Lung (tissue), 12 donors: Measurements from ENCODE around the gene KNCN. TPM values are rescaled to one million over a fixed set of nuclear protein-coding genes. Genes with fewer than 3 reads are reported as not detected.

Experiments used
- ATAC-seq: fragments of 200-7000 bp; cut with Tn5 transposase; one replicate; pipeline ENCODE4 v1.9.1; 2020; ENCODE audit warnings: moderate number of reproducible peaks; ENCODE audit not compliant: insufficient read depth, low FRiP score
- DNase-seq, 3 donors: peaks; one replicate each; pipeline ENCODE4 v3.0.0-alpha.2; 2013 to 2017
- H3K27ac ChIP-seq, 2 donors: one replicate each; pipeline ENCODE4 v1.5.1; 2013; ENCODE audit warnings: mild to moderate bottlenecking in 2 of 2, moderate library complexity in 2 of 2, control low read depth in 1 of 2, inconsistent platforms in 1 of 2, low read depth in 1 of 2, low read length in 1 of 2
- H3K27me3 ChIP-seq, 3 donors: one replicate each; pipeline ENCODE4 v1.5.1; 2013; ENCODE audit warnings: low read length in 2 of 3; ENCODE audit not compliant: control insufficient read depth in 3 of 3, insufficient read depth in 3 of 3
- H3K36me3 ChIP-seq, 4 donors: one replicate each; pipeline ENCODE4 v1.5.1; 2013; ENCODE audit warnings: low read length in 4 of 4, mild to moderate bottlenecking in 1 of 4, moderate library complexity in 1 of 4; ENCODE audit not compliant: control insufficient read depth in 4 of 4, insufficient read depth in 4 of 4
- H3K4me1 ChIP-seq, 5 donors: one replicate each; pipeline ENCODE4 v1.5.1; 2013; ENCODE audit warnings: low read length in 5 of 5, mild to moderate bottlenecking in 2 of 5, moderate library complexity in 1 of 5; ENCODE audit not compliant: control insufficient read depth in 5 of 5, insufficient read depth in 5 of 5
- H3K4me3 ChIP-seq: one replicate; pipeline ENCODE4 v1.5.1; 2013; ENCODE audit warnings: mild to moderate bottlenecking, control low read depth, moderate library complexity
- H3K9ac ChIP-seq, 2 donors: one replicate each; pipeline ENCODE4 v1.5.1; 2013; ENCODE audit warnings: low read length in 2 of 2, control low read depth in 1 of 2; ENCODE audit not compliant: insufficient read depth in 1 of 2
- H3K9me3 ChIP-seq, 4 donors: one replicate each; pipeline ENCODE4 v1.5.1; 2013; ENCODE audit warnings: low read length in 3 of 4, mild to moderate bottlenecking in 1 of 4, moderate library complexity in 1 of 4; ENCODE audit not compliant: control insufficient read depth in 4 of 4, insufficient read depth in 3 of 4
- CTCF ChIP-seq: IDR thresholded peaks from 2 replicates; pipeline ENCODE4 v1.5.1; 2012; ENCODE audit warnings: mild to moderate bottlenecking; ENCODE audit errors: control extremely low read depth, extremely low read depth
- WGBS, 2 donors: extraction: QIAGEN DNeasy Blood & Tissue Kit; methylation state at CpG; one replicate each; pipeline ENCODE4 v1.1.7; 2013; 5-methylcytosine and 5-hydroxymethylcytosine counted together
- polyA plus RNA-seq, 2 donors: library from polyadenylated mRNA; stranded (reverse); fragments of 200-250 nt; gene quantifications; one replicate each; pipeline ENCODE4 v1.2.1, GENCODE V29; 2013
- total RNA-seq, 2 donors: library from RNA; depleted of rRNA in 1 of 2; stranded (reverse); fragments of >200 nt in 1 of 2; gene quantifications; one replicate each; pipeline ENCODE4 v1.2.1, GENCODE V29; 2014 to 2021
- donor health status: control.
- donor health status: control.
- donor health status: Bipolar disorder and iron deficiency.
- donor health status: healthy.
- donor health status: DM: yes; HTN: yes; CAD: no.

The KNCN gene
- total and polyA plus RNA-seq, 4 donors, result 0.01 to 0.09 TPM; not detected in 2

GRCh38 chr1:46530311-46530710 lies 21.1 kb downstream of the KNCN start:
- H3K27me3 ChIP-seq, result peaks cover 0 to 33% (median 30%) of the 10 kb centered on the region in 3 donors
- 65 to 74% methylated on average over 3 of the region's 3 CpGs for WGBS, 2 donors
- H3K4me1 ChIP-seq, result peaks cover 0 to 4% (median 0%) of the 10 kb centered on the region in 5 donors
- no peaks in the 10 kb centered on the region for H3K9me3 ChIP-seq
- H3K27ac ChIP-seq, result no peak overlapping the region
- H3K36me3 ChIP-seq, result no peaks in the 10 kb centered on the region
- ATAC-seq (no peak), DNase-seq (no peak)
- no peak overlapping the region for H3K9ac ChIP-seq
- TF ChIP-seq CTCF, result no peak
- H3K4me3 ChIP-seq, result no peak overlapping the region

DNA sequence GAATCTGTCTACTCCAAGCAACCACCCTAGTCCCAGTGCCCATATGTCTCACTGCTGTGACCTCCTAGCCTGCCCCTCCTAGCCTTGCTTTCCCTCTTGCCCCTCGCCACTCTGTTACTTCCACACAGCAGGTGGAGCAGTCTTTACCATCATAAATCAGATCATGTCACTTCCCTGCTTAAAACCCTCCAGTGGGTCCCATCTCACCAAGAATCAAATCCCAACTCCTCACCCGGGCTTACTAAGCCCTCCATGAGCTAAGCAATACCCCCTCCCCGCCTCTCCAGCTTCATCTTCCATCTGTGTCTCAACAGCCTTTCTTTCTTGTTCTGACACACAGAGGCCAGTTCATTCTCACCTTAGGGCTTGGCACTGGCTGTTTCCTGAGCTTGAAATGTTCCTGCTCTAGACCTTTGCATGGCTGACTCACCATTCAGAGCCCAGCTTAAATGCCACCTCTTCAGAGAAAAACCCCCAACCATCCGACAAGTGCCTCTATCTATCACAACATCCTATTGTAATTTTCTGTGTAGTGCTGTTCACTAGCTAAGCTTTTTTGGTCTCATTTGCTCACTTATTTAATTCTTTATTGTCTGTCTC lies 22.3 kb downstream of the KNCN start:
- H3K9me3 ChIP-seq, result no peaks in the 10 kb centered on the region
- H3K27me3 ChIP-seq, result peaks cover 0 to 27% (median 26%) of the 10 kb centered on the region in 3 donors
- H3K4me1 ChIP-seq, result peaks cover 0 to 4% (median 0%) of the 10 kb centered on the region in 5 donors
- no peak overlapping the region for H3K4me3 ChIP-seq
- ATAC-seq (no peak), DNase-seq (no peak)
- H3K27ac ChIP-seq, result no peak overlapping the region
- H3K9ac ChIP-seq, result no peak overlapping the region
- no peaks in the 10 kb centered on the region for H3K36me3 ChIP-seq
- 59 to 69% methylated on average over 4 of the region's 4 CpGs for WGBS, 2 donors
- TF ChIP-seq CTCF, result no peak

- peaks cover 0 to 3% (median 0%) of the 10 kb centered on the region in 5 donors for H3K4me1 ChIP-seq
- no peak overlapping the region for H3K9ac ChIP-seq
- DNase-seq (peak in 2 of 3 donors; percentile 21 to 37), ATAC-seq (no peak)
- H3K4me3 ChIP-seq, result no peak overlapping the region
- TF ChIP-seq CTCF, result no peak
- H3K36me3 ChIP-seq, result no peaks in the 10 kb centered on the region
- H3K9me3 ChIP-seq, result no peaks in the 10 kb centered on the region
- peaks cover 0 to 22% (median 22%) of the 10 kb centered on the region in 3 donors for H3K27me3 ChIP-seq
- 33 to 38% methylated on average over 11 of the region's 11 CpGs for WGBS, 2 donors
- no peak overlapping the region for H3K27ac ChIP-seq
Measured at GRCh38 chr1:46528297-46528955, 23.0 kb downstream of the KNCN start.
